Nucleus accumbens (tissue), 56 donors: ENCODE data around the gene TRDN.

Experiments used
- DNase-seq, 56 donors: peaks; one replicate each; lab custom pipeline; 2025; lab: John Stamatoyannopoulos, UW

TRDN gene

GRCh38 chr6:123636782-123637181 is at the start of gene TRDN:
TSS of gene TRDN (minus strand) at chr6:123636950. CDS start at chr6:123636775, 175 bp downstream.
- DNase-seq: no peak

- DNase-seq: no peak
These were observed 45.3 kb upstream of the TRDN start for GRCh38 chr6:123681957-123682462.

- DNase-seq: no peak
These were observed 41.1 kb upstream of the TRDN start for GRCh38 chr6:123677897-123678296.

GRCh38 chr6:123676793-123677192 is 40.0 kb upstream of the TRDN start:
- DNase-seq: no peak

- no peak for DNase-seq
These were observed 32.3 kb upstream of the TRDN start for GRCh38 chr6:123668965-123669591.

GRCh38 chr6:123668063-123668462 is 31.3 kb upstream of the TRDN start:
- no peak for DNase-seq

- DNase-seq: no peak
These were observed 26.7 kb upstream of the TRDN start for GRCh38 chr6:123663436-123663835.

GRCh38 chr6:123662757-123663156 is 26.0 kb upstream of the TRDN start:
- DNase-seq: no peak

GRCh38 chr6:123661105-123661891 is 24.5 kb upstream of the TRDN start:
- no peak for DNase-seq

- no peak for DNase-seq
These were observed 23.4 kb upstream of the TRDN start for GRCh38 chr6:123659960-123660748.

GRCh38 chr6:123658848-123659247 is 22.1 kb upstream of the TRDN start:
- no peak for DNase-seq

- DNase-seq: no peak
These were observed 19.0 kb upstream of the TRDN start for GRCh38 chr6:123655521-123656306.

GRCh38 chr6:123648723-123649122 is 12.0 kb upstream of the TRDN start:
- no peak for DNase-seq

GRCh38 chr6:123648020-123648580 is 11.3 kb upstream of the TRDN start:
- no peak for DNase-seq

- DNase-seq: no peak
These were observed 4.7 kb upstream of the TRDN start for GRCh38 chr6:123641497-123641896.

GRCh38 chr6:123640567-123641187 is 3.9 kb upstream of the TRDN start:
- DNase-seq: no peak

- no peak for DNase-seq
These were observed 2.1 kb upstream of the TRDN start for GRCh38 chr6:123638865-123639264.

GRCh38 chr6:123636282-123636681 is 468 bp downstream of the TRDN start:
- no peak for DNase-seq

- DNase-seq: no peak
These were observed 1.2 kb downstream of the TRDN start for GRCh38 chr6:123635567-123635966.

GRCh38 chr6:123635144-123635543 is 1.6 kb downstream of the TRDN start:
- no peak for DNase-seq
